ENCODE results near the gene PDLIM1.

PDLIM1 gene

GRCh38 chr10:95196046-95196445 lies 94.8 kb downstream of the PDLIM1 start:
- no peak for DNase-seq

DNA sequence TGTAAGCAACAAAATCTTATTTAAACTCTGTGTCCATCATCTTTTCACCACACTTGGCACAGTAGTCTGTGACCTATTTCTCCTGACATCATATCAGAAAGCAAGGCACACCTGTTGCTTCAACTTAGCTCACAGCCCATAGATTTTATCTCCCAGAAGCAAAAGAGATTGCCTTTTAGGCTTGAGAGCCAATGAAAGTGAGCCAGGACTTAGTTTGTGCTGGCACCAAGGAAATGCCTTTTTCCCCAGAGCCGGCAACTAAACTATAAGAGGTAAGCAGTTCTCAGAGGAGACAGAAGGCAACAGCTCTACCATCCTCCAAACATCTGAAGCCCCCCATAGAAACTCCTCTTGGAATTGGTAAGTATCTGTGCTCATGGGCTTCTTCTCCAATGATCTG lies 96.9 kb downstream of the PDLIM1 start, which contains the start of gene ACSM6:
ACSM6 (plus strand) TSS at position 295 of the 400 bp plus-strand sequence. CDS start 248 bp downstream, outside the sequence.
- DNase-seq = no peak

DNA sequence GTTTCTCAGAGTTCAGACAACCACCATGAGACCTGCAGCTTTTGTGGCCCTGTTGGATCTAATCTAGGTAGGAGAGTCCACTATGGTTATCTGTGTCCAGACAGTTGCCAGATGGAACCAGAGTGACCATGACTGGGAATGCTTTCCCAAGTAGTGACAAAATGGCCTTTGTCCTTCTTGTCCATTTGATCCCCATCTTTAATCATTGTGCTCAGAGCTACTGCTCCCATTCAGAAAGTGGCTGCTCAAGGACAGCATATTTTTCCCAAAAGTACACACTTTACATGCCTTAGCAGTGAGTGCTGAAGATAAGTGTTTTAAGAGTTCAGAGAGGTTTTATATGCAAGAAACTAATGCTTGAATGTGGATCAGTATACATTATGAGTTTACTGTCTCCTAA lies 102.2 kb downstream of the PDLIM1 start:
- no peak for DNase-seq

- DNase-seq = no peak
Observed at GRCh38 chr10:95187617-95188016, 103.2 kb downstream of the PDLIM1 start.
